ENCODE measurements around the gene PKN3.
A peak's percentile ranks its signal among the peaks of the same experiment; 100 is the strongest.

Gene PKN3

DNA sequence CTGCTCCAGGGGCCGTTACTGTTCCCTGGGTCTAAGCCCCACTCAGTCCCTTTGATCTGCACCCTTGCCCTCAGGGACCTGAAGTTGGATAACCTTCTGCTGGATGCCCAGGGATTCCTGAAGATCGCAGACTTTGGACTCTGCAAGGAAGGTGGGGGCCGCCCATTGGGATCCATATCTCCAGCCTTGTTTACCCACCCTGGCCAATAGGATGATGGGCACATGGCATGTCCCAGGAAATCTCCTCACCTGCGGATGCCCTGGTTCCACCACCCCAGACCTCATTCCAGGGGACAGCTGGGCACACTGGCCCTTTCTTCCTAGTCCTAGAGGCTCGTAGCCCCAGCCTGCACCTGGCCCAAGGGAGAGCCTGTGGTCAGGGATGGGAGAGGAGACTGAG lies 16.2 kb downstream of the PKN3 start:
- DNase-seq = no peak

DNA sequence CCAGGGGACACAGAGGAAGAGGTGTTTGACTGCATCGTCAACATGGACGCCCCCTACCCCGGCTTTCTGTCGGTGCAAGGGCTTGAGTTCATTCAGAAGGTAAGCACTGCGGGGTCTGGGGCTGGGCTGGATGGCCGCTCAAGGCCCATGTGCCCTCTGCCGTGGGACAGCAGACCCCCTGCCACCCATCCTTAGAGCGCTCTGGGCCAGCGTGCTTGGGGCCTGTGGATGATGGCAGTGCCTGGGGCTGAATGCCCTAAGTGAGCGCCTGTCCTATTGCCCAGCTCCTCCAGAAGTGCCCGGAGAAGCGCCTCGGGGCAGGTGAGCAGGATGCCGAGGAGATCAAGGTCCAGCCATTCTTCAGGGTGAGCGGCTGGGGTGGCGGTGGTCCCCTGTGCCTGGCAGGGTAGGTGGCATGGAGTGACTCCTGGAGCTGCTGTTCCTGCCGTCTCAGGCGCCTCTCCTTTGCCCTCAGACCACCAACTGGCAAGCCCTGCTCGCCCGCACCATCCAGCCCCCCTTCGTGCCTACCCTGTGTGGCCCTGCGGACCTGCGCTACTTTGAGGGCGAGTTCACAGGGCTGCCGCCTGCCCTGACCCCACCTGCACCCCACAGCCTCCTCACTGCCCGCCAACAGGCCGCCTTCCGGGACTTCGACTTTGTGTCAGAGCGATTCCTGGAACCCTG lies 17.8 kb downstream of the PKN3 start:
- DNase-seq = no peak

DNA sequence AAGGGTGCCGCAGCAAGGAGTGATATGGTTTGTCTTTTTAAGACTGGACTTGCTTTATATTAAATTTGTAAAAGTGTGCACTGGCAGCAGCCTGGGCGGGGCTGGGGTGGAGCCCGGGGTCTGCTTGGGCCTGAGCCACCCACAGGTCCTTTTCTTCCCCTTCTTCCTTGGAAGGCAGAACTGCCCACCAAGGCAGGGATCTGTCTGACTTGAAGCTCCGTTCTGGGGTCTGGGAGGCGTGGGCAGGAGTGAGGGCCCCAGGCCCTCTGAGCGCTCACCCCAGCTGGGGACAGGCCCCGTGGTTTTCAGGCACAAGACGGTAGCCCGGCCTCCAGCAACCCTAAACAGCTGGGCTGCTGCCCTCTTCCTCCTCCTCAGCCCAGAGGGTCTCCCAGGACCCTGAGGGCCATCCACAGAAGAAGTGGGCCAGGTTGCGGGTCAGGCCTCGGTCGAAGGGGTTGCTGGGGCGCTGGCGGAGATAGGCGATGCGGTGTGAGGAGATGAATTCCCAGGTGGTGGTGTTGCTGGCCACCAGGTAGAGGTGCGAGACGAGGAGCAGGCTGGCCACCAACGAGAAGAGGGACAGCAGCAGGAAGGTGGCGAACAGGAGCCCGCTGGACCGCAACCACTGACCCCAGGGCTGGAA lies 18.7 kb downstream of the PKN3 start:
- DNase-seq = no peak

DNA sequence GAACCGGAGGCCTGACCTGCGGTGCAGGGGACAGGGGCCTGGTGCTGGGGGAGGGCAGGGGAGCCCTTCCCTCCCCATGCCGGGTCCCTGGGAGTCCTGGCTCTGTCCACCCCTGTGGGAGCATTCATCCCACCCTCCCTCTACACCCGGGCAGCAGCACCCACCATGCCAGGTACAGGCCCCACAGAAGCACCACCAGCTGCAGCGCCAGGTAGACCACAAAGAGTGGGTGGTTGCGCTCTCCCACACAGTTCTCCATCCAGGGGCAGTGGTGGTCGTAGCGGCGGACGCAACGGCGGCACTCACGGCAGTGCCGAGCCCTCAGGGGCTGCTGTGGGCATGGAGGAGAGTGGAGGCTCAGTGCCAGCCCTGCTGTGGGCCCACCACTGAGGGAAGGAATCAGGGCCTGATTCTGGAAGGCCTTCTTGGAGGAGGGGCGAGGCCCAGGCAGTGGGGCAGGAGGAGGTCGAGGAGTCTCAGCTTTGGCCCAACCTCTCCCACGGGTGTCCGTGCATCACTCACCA lies 19.2 kb downstream of the PKN3 start:
- DNase-seq = no peak

DNA sequence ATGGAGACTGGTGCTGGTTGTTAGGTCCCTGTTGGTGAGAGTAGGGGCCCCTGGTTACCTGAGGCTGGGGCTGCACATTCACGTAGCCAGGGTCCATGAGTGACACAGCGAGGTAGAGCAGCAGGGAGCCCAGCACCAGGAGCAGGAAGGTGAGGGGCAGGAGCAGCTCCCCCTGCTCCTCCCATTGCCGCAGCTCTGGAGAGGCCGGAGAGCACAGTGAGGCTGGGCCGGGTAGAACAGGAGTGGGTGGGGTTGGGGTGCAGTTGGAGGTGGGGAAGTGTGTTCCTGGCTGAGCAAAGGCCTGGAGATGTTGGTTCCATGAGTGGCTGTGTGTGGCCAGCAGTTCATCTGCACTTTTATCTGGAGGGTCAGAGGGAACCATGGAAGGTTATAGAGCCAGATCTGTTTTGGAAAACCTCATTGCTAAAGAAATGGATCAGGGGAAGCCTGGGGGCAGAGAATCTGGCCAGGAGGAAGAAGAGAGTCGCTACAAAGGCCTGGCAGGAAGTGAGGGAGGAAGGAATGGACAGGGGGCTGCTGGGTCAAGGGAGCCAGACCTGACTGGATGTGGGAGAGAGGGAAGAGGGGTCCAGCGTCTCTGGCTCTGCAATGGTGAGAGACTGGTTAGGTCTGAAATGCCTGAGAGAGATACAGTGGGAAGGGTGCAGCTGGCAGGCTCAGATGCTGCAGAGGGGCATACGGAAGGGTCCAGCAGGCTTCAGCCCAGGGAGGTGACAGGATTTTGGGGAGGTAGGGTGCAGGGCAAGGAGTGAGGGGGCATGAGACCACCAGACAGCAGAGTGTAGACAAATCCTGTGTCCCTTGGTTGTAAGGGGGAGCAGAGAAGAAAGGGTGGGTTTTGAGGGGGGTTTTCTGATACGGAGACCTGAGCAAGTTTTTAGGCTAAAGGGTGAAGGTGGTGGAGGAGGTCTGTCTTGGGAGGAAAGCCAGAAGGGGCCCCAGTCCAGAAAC lies 20.4 kb downstream of the PKN3 start:
- no peak for DNase-seq

DNA sequence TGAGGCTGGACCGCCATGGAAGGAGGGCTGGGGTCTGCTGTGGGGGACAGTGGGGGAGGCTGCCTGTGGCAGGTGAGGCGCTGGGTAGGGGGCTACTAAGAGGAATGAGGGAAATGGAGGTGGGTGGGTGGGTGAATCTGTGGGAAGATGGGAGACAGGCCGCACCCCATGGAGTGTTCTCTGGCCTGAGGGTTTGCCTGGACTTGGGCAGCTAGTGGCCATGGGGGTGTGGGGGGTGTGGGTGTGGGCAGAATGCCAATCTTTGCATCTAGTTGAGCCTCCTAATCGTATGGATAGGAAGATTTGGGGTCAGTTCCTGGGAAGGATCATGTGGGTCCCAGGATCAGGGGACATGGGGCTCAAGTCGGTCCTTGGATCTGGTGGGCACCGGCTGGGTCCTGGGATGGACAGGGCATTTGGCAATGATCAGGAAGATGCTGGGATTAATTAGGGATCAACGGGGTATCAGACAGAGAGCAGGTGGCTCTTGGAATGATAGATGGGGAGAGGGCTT lies 21.1 kb downstream of the PKN3 start:
- no peak for DNase-seq

DNA sequence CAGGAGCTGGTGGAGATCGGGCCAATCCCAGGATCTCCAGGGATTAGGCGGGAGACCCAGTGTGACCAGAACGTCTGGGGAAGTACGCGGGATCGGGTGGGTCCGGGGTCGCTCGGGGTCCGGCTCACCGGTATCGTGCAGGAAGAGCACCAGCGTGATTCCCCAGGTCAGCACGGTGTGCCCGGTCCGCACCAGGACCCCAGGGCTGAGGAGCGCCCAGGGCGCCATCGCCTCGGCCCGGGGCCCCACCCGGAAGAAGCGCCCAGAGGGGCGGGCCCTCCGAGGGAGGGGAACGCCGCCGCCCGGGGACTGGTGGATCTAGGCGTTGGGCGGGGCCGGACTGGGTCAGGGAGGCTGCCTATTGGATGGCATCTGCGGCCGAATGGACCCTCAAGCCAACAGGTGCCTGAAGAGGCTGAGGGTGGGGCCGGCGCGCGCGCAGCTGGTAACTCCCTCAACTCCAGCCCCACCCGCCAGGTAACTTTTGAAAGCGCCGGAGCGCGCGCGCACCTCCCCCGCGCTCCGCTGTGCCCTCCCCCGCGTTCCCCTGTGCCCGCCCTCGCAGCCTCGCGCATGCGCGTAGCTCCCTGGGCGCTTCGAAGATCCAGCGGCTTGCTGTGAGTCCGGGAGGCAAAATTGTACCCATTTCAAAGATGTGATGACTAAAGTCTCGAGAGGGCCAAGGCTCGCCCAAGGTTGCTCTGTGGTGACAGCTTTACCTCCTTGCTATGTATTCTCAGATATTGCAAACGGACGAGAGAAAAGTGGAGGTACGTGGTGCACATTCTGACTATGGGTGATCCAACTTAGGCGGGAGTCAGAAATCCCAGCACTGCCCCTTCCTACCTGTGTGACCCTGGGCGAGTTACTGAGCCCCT lies 21.8 kb downstream of the PKN3 start, which contains the start of gene ZDHHC12:
Gene ZDHHC12, minus strand, starts transcription at position 262 of the 878 bp plus-strand sequence. Its CDS starts 34 bp downstream, at position 228.
- DNase-seq = peak; percentile 97

DNA sequence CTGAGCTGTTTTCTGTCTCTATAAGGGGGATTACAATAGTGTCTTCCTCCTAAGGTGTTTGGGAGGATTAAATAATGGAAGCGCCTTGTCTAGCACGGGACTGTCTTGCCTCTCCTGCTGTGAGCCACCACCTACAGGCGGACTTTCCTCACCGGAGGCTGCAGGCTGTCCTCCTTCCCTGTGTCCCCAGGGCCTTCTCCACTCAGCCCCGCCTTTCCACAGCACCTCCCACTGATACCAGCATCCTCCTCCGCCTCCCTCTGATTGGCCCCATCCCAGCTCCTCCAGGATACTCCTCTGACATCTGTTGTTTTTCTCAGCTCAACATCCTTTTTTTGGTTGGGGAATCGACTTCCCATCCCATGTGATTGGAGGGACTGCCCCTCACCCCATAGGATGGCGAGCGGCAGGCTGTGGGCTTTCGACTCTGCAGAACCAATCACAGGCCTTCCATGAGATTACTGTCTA lies 22.5 kb downstream of the PKN3 start:
- DNase-seq = peak; percentile 46

DNA sequence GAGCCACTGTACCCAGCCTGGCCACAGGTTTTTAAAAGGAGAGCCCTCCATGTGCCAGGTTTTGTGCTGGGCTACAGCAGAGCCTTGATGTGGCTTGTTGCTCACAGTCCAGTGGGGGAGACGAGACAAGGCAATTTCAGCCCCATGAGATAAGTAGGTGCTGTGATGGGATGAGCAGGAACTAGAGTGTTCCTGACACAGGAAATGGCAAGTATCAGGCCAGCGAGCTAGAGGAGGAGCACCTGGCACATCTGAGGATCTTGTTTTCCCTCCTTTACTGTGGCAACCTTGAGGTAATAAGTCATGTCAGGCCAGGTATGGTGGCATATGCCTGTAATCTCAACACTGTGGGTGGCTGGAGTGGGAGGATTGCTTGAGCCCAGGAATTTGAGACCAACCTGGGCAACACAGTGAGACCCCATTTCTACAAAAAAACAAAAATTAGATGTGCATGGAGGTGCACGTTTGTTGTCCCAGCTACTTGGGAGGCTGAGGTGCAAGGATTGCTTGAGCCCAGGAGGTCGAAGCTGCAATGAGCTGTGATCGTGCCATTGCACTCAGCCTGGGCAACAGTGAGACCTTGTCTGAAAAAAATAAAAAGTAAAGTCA lies 25.4 kb downstream of the PKN3 start:
- DNase-seq = no peak

DNA sequence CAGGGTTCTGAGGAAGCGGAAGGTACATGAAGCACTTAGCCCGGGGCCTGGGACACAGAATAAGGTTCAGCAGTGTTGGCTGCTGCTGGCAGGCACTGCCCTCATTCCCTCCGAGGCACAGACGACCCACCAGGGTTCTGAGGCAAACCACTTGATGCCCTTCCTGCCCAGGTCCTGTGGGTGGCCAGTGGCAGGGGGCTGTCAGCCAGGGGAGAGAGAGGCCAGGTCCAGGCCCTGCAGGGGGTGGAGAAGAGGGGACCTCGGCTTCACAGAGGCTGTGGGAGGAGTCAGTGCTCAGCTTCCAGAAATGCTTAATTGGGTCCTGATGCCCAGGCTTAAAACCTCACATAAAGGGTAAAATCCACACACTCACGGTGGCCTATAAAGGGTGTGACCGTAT lies 26.0 kb downstream of the PKN3 start:
- DNase-seq = no peak

DNA sequence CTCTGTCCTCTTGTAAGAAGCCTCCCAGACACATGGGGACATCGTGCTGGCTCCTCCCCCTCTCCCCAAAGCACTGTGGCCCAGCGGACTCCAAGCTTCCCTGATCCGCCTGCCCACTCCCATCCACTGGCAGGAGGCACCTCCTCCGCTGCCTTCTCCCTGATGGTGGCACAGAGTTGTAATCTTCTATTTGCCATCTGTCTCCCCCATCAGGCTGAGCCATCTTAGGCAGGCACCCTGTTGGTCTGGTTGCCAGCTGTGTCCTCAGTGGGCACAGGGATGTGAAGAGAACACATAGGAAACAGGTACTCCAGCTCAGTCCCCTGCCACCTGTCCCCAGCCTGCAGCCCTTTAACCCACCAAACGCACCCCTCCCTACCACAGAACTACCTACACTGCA lies 27.0 kb downstream of the PKN3 start:
- DNase-seq = no peak

DNA sequence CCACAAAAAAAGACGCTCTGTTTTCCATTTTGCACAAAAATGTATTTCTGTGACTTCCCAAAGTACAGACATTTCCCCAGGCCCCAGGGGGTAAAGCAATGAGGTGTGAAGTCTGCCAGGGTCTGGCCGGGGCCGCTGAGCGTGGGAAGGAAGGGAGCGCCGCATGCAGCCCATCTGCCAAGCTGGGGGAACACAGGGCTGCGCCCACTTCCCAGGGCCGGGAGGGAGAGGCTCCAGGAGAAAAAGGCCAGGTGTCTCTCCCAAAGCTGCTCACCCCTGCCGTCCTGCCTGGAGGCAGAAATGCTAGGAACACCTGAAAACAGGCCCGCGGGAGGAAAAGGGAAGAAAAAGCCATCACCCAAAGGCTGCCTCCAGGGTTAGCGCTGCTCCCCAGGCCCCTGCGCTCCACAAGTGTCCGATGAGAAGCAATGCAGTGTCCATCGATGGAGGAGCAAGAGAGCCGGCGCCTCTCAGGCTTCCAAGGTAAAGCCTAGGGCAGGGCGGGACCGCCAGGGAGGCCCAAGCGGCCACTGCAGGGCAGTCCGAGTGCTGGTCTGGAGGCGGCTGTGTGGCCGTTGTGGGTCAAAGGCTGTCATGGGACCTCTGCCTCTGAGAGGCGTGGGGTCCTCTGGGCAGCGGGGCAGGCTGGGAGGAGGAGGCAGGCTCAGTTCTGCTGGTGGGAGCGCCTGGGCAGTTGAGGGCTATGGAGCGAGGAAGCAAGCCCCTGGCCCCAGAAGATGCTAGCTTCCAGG lies 27.6 kb downstream of the PKN3 start:
- DNase-seq = no peak

DNA sequence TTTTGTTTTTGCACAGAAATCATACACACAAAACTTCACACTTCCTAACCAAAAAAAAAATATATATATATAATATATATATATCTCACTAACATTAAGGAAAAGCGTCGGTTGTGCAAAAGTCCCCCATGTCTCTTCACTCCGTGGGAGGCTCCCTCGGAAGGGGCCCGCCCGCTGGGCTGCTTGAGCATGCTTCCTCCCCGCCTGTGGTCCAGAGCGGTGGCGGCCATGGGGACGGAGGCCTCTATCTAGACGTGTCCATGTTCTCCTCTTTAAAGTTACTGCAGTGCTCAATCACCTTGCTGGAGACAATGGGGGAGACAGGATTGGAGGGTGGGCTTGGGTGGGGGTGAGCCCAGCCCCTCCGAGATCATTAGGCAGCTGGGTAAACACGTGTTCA lies 28.8 kb downstream of the PKN3 start:
- no peak for DNase-seq

DNA sequence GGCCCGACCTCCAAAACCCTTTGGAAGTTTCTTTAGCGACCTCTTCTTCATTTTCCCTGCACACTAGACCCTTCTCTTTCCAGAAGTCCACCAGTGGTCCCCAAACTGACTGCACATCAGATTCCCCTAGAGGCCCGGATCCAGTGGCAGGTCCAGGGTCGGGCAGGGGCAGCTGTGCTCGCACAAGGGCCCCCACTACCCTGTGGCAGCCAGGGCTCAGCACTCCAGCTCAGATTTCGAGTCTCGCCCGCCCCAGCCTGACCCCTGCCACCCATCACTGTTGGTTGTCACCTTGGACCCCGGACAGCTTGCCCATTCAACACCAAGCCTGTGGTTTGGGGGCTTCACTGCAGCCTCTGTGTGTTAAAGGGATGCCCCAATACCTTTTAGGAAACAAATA lies 29.4 kb downstream of the PKN3 start:
- no peak for DNase-seq

DNA sequence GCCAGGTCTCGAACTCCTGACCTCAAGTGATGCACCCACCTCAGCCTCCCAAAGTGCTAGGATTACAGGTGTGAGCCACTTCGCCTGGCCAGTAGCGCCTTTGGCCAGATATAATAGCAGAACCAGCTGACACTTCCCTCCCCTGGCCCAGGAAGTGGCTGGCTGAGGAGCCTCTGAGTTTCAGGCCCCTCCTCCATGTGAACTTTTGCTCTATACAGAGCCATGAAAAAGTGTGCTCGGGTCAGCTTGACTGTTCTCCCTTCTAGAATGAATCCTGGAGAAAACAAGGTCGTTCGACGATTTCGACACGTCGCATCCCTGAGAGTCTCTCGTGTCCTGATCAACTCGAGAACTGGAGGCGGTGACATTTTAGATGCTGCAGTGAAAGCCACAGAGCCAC lies 30.3 kb downstream of the PKN3 start:
- no peak for DNase-seq

DNA sequence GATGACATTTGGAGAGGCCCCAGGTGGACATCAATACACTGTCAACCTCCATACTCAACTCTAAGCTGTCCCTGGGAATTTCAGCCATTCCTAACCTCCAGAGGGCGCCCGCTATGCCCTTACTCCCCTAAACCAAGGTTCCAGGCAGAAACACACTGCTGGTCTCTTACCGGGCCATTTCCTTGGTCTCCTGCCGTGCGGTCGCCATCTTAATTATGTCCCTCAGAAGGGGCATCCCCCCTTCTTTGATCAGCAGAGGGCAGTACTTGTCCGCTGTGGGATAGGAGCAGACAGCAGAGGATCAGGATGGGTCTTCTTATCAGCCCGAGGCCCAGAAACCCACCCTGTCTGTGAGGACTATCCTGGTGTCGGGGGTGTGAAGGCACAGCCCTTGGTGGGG lies 31.0 kb downstream of the PKN3 start:
- peak; percentile 70 for DNase-seq

DNA sequence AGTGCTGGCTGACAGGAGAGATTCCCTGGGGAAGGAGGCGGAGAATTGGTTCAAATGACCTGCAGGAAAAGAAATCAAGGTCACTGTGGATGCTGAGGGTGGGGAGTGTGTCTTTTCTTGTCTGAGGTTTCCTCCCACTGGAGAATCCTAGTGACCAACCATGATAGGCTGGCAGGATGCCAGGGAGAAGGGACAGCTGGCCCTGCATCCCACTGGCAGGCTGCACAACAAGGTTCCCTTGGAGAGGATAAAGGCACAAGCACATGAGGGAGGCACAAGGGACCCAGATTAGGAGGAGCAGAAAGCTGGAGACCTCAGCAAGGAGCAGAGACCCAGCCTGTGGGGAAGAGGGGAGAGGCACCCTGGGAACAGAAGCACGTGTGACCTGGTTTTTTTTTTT lies 33.1 kb downstream of the PKN3 start:
- no peak for DNase-seq

DNA sequence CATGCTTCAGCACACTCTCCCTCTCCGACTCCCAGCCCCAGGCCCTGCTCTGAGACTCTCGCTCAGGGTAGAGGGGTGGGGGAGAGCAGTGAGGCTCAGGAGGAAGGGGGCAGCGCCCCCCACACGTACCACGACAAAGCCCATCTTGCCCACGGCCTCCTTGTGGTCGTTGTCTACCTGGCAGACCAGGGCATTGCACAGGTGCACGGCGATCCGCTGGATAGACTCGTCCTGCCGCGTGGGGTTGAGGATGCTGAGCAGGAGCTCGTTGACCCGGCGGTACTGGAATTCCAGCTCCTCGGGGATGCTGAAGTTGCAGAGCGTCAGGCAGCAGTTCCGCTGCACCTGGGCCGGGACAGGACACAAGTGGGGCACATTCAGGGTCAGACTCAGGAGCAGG lies 40.1 kb downstream of the PKN3 start:
- DNase-seq = no peak

DNA sequence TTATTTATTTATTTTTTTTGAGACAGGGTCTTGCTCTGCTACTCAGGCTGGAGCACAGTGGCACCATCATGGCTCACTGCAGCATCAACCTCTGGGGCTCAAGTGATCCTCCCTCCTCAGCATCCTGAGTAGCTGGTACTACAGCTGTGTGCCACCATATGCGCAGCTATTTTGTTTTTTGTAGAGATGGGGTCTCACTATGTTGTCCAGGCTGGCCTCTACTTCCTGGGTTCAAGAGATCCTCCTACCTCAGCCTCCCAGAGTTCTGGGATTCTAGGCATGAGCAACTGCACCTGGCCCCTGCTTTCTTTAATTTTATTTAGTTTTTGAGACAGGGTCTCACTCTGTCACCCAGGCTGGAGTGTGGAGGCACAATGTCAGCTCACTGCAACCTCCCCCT lies 41.1 kb downstream of the PKN3 start:
- DNase-seq = no peak

DNA sequence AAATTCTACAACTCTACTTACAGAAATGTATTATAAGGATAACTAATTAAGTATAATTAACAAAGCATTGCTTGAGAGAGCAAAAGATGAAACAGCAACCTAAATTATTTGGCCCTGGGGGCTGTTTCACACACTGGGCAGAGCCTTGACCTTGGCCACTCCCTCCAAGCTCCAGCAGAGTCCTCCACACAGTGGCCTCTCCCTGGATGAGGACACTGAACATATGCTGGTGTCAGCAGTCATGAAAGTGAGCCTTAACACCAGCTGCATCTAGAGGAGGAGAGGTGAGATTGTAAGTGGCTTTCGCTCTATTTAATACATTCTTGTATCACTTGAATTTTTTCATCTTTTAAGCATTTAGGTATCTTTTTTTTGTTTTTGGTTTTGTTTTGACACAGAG lies 44.9 kb downstream of the PKN3 start:
- no peak for DNase-seq

Data from inflammatory macrophage treated with lipopolysaccharide for 4 hours (primary cell).